Measurements from ENCODE around the gene MICU1. TPM values are rescaled to one million over a fixed set of nuclear protein-coding genes. Genes with fewer than 3 reads are reported as not detected.

The MICU1 gene
- total RNA-seq, 2 experiments from 2014 or later, result 29.2 to 29.4 TPM

- Mint-ChIP-seq H3K4me1 (no peaks in the 10 kb centered on the region), H3K36me3 (peaks cover 9% of the 10 kb centered on the region), H3K4me3 (no peak overlapping the region), H3K9me3 (peaks cover 15% of the 10 kb centered on the region), H3K27ac (no peak overlapping the region), H3K27me3 (no peaks in the 10 kb centered on the region)
- no peak for DNase-seq
Measured at GRCh38 chr10:72511459-72511858, 114.4 kb downstream of the MICU1 start.

GRCh38 chr10:72509941-72510340 is 115.9 kb downstream of the MICU1 start:
- no peak for DNase-seq
- Mint-ChIP-seq H3K27ac (no peak overlapping the region), H3K36me3 (peaks cover 9% of the 10 kb centered on the region), H3K4me3 (no peak overlapping the region), H3K27me3 (no peaks in the 10 kb centered on the region), H3K9me3 (peaks cover 6% of the 10 kb centered on the region), H3K4me1 (no peaks in the 10 kb centered on the region)

- Mint-ChIP-seq H3K9me3 (peaks cover 6% of the 10 kb centered on the region), H3K27ac (no peak overlapping the region), H3K4me1 (no peaks in the 10 kb centered on the region), H3K36me3 (peaks cover 14% of the 10 kb centered on the region), H3K4me3 (no peak overlapping the region), H3K27me3 (no peaks in the 10 kb centered on the region)
- DNase-seq, result no peak
Measured at GRCh38 chr10:72509206-72509799, 116.6 kb downstream of the MICU1 start.

- no peak overlapping the region for H3K4me3 Mint-ChIP-seq
- peaks cover 4% of the 10 kb centered on the region for H3K9me3 Mint-ChIP-seq
- H3K27ac Mint-ChIP-seq, result no peak overlapping the region
- H3K27me3 Mint-ChIP-seq, result no peaks in the 10 kb centered on the region
- DNase-seq, result no peak
- H3K4me1 Mint-ChIP-seq, result no peaks in the 10 kb centered on the region
- peaks cover 22% of the 10 kb centered on the region for H3K36me3 Mint-ChIP-seq
Measured at GRCh38 chr10:72508033-72508432, 117.8 kb downstream of the MICU1 start.

GRCh38 chr10:72506474-72506873 is 119.4 kb downstream of the MICU1 start:
- Mint-ChIP-seq H3K4me3 (no peak overlapping the region), H3K27ac (no peak overlapping the region), H3K9me3 (peaks cover 4% of the 10 kb centered on the region), H3K36me3 (peaks cover 22% of the 10 kb centered on the region), H3K4me1 (no peaks in the 10 kb centered on the region), H3K27me3 (no peaks in the 10 kb centered on the region)
- no peak for DNase-seq

- H3K9me3 Mint-ChIP-seq, result peaks cover 4% of the 10 kb centered on the region
Measured at GRCh38 chr10:72505435-72505834, 120.4 kb downstream of the MICU1 start.

GRCh38 chr10:72503694-72504438 is 122.0 kb downstream of the MICU1 start:
- Mint-ChIP-seq H3K36me3 (peaks cover 22% of the 10 kb centered on the region), H3K4me3 (no peak overlapping the region), H3K27ac (no peak overlapping the region), H3K9me3 (peaks cover 4% of the 10 kb centered on the region), H3K4me1 (no peaks in the 10 kb centered on the region), H3K27me3 (no peaks in the 10 kb centered on the region)
- no peak for DNase-seq

More at GRCh38 chr10:72505435-72505834, 120.4 kb downstream of the MICU1 start:
- no peak for DNase-seq
- Mint-ChIP-seq H3K27me3 (no peaks in the 10 kb centered on the region), H3K4me1 (no peaks in the 10 kb centered on the region), H3K27ac (no peak overlapping the region), H3K36me3 (peaks cover 22% of the 10 kb centered on the region), H3K4me3 (no peak overlapping the region)

GRCh38 chr10:72503241-72503640 is 122.6 kb downstream of the MICU1 start:
- Mint-ChIP-seq H3K27me3 (no peaks in the 10 kb centered on the region), H3K4me3 (no peak overlapping the region), H3K4me1 (no peaks in the 10 kb centered on the region), H3K9me3 (peaks cover 4% of the 10 kb centered on the region), H3K27ac (no peak overlapping the region), H3K36me3 (peaks cover 22% of the 10 kb centered on the region)
- DNase-seq, result no peak

GRCh38 chr10:72502581-72502980 is 123.3 kb downstream of the MICU1 start:
- DNase-seq, result no peak
- H3K4me1 Mint-ChIP-seq, result no peaks in the 10 kb centered on the region
- peaks cover 22% of the 10 kb centered on the region for H3K36me3 Mint-ChIP-seq
- H3K27ac Mint-ChIP-seq, result no peak overlapping the region
- no peak overlapping the region for H3K4me3 Mint-ChIP-seq
- H3K9me3 Mint-ChIP-seq, result peaks cover 4% of the 10 kb centered on the region
- H3K27me3 Mint-ChIP-seq, result no peaks in the 10 kb centered on the region

- peaks cover 12% of the 10 kb centered on the region for H3K36me3 Mint-ChIP-seq
- H3K27ac Mint-ChIP-seq, result no peak overlapping the region
- no peaks in the 10 kb centered on the region for H3K27me3 Mint-ChIP-seq
- peaks cover 4% of the 10 kb centered on the region for H3K9me3 Mint-ChIP-seq
- DNase-seq, result no peak
- no peak overlapping the region for H3K4me3 Mint-ChIP-seq
- H3K4me1 Mint-ChIP-seq, result no peaks in the 10 kb centered on the region
Measured at GRCh38 chr10:72499701-72500100, 126.2 kb downstream of the MICU1 start.

GRCh38 chr10:72490951-72491350 is 134.9 kb downstream of the MICU1 start:
- Mint-ChIP-seq H3K27me3 (no peaks in the 10 kb centered on the region), H3K4me3 (no peak overlapping the region), H3K27ac (no peak overlapping the region), H3K36me3 (no peaks in the 10 kb centered on the region), H3K4me1 (no peaks in the 10 kb centered on the region), H3K9me3 (no peaks in the 10 kb centered on the region)
- no peak for DNase-seq

GRCh38 chr10:72487521-72487920 is 138.4 kb downstream of the MICU1 start:
- H3K4me3 Mint-ChIP-seq, result no peak overlapping the region
- no peaks in the 10 kb centered on the region for H3K4me1 Mint-ChIP-seq
- no peaks in the 10 kb centered on the region for H3K9me3 Mint-ChIP-seq
- no peak for DNase-seq
- H3K27ac Mint-ChIP-seq, result no peak overlapping the region
- no peaks in the 10 kb centered on the region for H3K36me3 Mint-ChIP-seq
- H3K27me3 Mint-ChIP-seq, result no peaks in the 10 kb centered on the region

GRCh38 chr10:72487116-72487515 is 138.8 kb downstream of the MICU1 start:
- Mint-ChIP-seq H3K4me3 (no peak overlapping the region), H3K9me3 (no peaks in the 10 kb centered on the region), H3K36me3 (no peaks in the 10 kb centered on the region), H3K27ac (no peak overlapping the region), H3K27me3 (no peaks in the 10 kb centered on the region), H3K4me1 (no peaks in the 10 kb centered on the region)
- DNase-seq, result no peak

- H3K4me3 Mint-ChIP-seq, result no peak overlapping the region
- H3K9me3 Mint-ChIP-seq, result no peaks in the 10 kb centered on the region
- no peaks in the 10 kb centered on the region for H3K27me3 Mint-ChIP-seq
- H3K4me1 Mint-ChIP-seq, result no peaks in the 10 kb centered on the region
- no peaks in the 10 kb centered on the region for H3K36me3 Mint-ChIP-seq
- no peak overlapping the region for H3K27ac Mint-ChIP-seq
- DNase-seq, result no peak
Measured at GRCh38 chr10:72485701-72486100, 140.2 kb downstream of the MICU1 start.

- no peaks in the 10 kb centered on the region for H3K4me1 Mint-ChIP-seq
- no peaks in the 10 kb centered on the region for H3K36me3 Mint-ChIP-seq
- H3K27me3 Mint-ChIP-seq, result no peaks in the 10 kb centered on the region
- no peak overlapping the region for H3K4me3 Mint-ChIP-seq
- no peaks in the 10 kb centered on the region for H3K9me3 Mint-ChIP-seq
- no peak for DNase-seq
- H3K27ac Mint-ChIP-seq, result no peak overlapping the region
Measured at GRCh38 chr10:72484521-72484920, 141.4 kb downstream of the MICU1 start.

- Mint-ChIP-seq H3K4me1 (no peaks in the 10 kb centered on the region), H3K27ac (no peak overlapping the region), H3K9me3 (no peaks in the 10 kb centered on the region), H3K27me3 (no peaks in the 10 kb centered on the region), H3K4me3 (no peak overlapping the region), H3K36me3 (no peaks in the 10 kb centered on the region)
- no peak for DNase-seq
Measured at GRCh38 chr10:72483471-72483870, 142.4 kb downstream of the MICU1 start.

Data from activated naive CD8-positive, alpha-beta T cell treated with anti-CD3 and anti-CD28 coated beads for 36 hours (primary cell).